Mesendoderm (in vitro differentiated cells): ENCODE results near the gene GNA14.
A peak's percentile ranks its signal among the peaks of the same experiment; 100 is the strongest.

Source experiments
- DNase-seq: peaks from one replicate; pipeline ENCODE4 v3.0.0; 2013
- H2AK5ac ChIP-seq: 2 replicates; pipeline ENCODE4 v1.6.1; 2013; ENCODE audit warnings: low read length, inconsistent platforms
- H2BK120ac ChIP-seq: 2 replicates; pipeline ENCODE4 v1.6.1; 2013; ENCODE audit warnings: low read depth, mild to moderate bottlenecking, low read length, moderate library complexity, mixed read lengths
- H2BK15ac ChIP-seq: replicated peaks from 2 replicates; pipeline ENCODE4 v1.6.1; 2013; ENCODE audit warnings: low read depth, mild to moderate bottlenecking, moderate library complexity
- H2BK5ac ChIP-seq: 2 replicates; pipeline ENCODE4 v1.6.1; 2013; ENCODE audit warnings: low read length, inconsistent platforms
- H3K18ac ChIP-seq: 2 replicates; pipeline ENCODE4 v1.6.1; 2013; ENCODE audit warnings: mild to moderate bottlenecking, low read length, mixed read lengths
- H3K23ac ChIP-seq: one replicate; pipeline ENCODE4 v1.6.1; 2013; ENCODE audit warnings: low read length
- H3K27ac ChIP-seq: 2 replicates; pipeline ENCODE4 v1.5.1; 2013; ENCODE audit warnings: low read depth, mild to moderate bottlenecking, inconsistent platforms, low read length, moderate library complexity
- H3K27me3 ChIP-seq: 2 replicates; pipeline ENCODE4 v1.6.1; 2013; ENCODE audit warnings: low read length, control low read depth, mild to moderate bottlenecking, inconsistent platforms; ENCODE audit not compliant: insufficient read depth, poor library complexity
- H3K36me3 ChIP-seq: 2 replicates; pipeline ENCODE4 v1.6.1; 2013; ENCODE audit warnings: low read length, inconsistent platforms; ENCODE audit not compliant: control insufficient read depth, insufficient read depth
- H3K4ac ChIP-seq: one replicate; pipeline ENCODE4 v1.6.1; 2013; ENCODE audit warnings: low read depth, mild to moderate bottlenecking, low read length, moderate library complexity
- H3K4me1 ChIP-seq: 2 replicates; pipeline ENCODE4 v1.6.1; 2013; ENCODE audit warnings: low read depth, low read length, inconsistent platforms; ENCODE audit not compliant: control insufficient read depth
- H3K4me2 ChIP-seq: 2 replicates; pipeline ENCODE4 v1.6.1; 2013; ENCODE audit warnings: low read length
- H3K4me3 ChIP-seq: 2 replicates; pipeline ENCODE4 v1.5.1; 2013; ENCODE audit warnings: mild to moderate bottlenecking, low read length
- H3K56ac ChIP-seq: one replicate; pipeline ENCODE4 v1.6.1; 2013; ENCODE audit warnings: low read length
- H3K79me1 ChIP-seq: 2 replicates; pipeline ENCODE4 v1.6.1; 2013; ENCODE audit warnings: low read length, inconsistent platforms
- H3K79me2 ChIP-seq: 2 replicates; pipeline ENCODE4 v1.6.1; 2013; ENCODE audit warnings: mild to moderate bottlenecking, low read length; ENCODE audit not compliant: control insufficient read depth, insufficient read depth
- H3K9ac ChIP-seq: 2 replicates; pipeline ENCODE4 v1.6.1; 2013; ENCODE audit warnings: low read length, inconsistent platforms
- H4K5ac ChIP-seq: one replicate; pipeline ENCODE4 v1.6.1; 2013; ENCODE audit warnings: low read length
- H4K8ac ChIP-seq: one replicate; pipeline ENCODE4 v1.6.1; 2013; ENCODE audit warnings: low read depth, mild to moderate bottlenecking, control low read depth, low read length, moderate library complexity
- WGBS: extraction: QIAGEN DNeasy Blood & Tissue Kit; methylation state at CpG from one replicate; pipeline ENCODE4 v1.1.7; 2013; ENCODE audit warnings: low lambda C conversion rate, missing lambda C conversion rate; ENCODE audit not compliant: insufficient coverage; ENCODE audit errors: extremely low coverage; 5-methylcytosine and 5-hydroxymethylcytosine counted together

Gene GNA14

GRCh38 chr9:77460938-77461337, 187.2 kb downstream of the GNA14 start:
- H3K56ac ChIP-seq: no peak overlapping the region
- peaks cover 3% of the 10 kb centered on the region for H3K4me1 ChIP-seq
- no CpG with 5 or more reads among the region's 8 CpGs for whole genome bisulfite sequencing
- H3K23ac ChIP-seq: no peak overlapping the region
- no peak overlapping the region for H4K5ac ChIP-seq
- H3K36me3 ChIP-seq: no peaks in the 10 kb centered on the region
- no peak overlapping the region for H3K4ac ChIP-seq
- no peaks in the 10 kb centered on the region for H3K79me2 ChIP-seq
- H2AK5ac ChIP-seq: no peak overlapping the region
- no peak overlapping the region for H2BK120ac ChIP-seq
- H4K8ac ChIP-seq: no peak overlapping the region
- no peaks in the 10 kb centered on the region for H3K27me3 ChIP-seq
- H3K9ac ChIP-seq: no peak overlapping the region
- no peak overlapping the region for H2BK5ac ChIP-seq
- H3K18ac ChIP-seq: no peak overlapping the region
- H3K27ac ChIP-seq: no peak overlapping the region
- no peak for DNase-seq
- H3K4me3 ChIP-seq: no peak overlapping the region
- H2BK15ac ChIP-seq: no peak overlapping the region
- H3K4me2 ChIP-seq: no peak overlapping the region
- no peaks in the 10 kb centered on the region for H3K79me1 ChIP-seq

- Histone ChIP-seq H3K79me1 (no peaks in the 10 kb centered on the region), H3K4me1 (peaks cover 3% of the 10 kb centered on the region)
- no CpG with 5 or more reads among the region's 15 CpGs for WGBS
These were observed 190.1 kb downstream of the GNA14 start for GRCh38 chr9:77457916-77458592.

GRCh38 chr9:77456829-77457437, 191.2 kb downstream of the GNA14 start:
- no peaks in the 10 kb centered on the region for H3K79me1 ChIP-seq
- DNase-seq: peak; percentile 95
- H3K4me2 ChIP-seq: no peak overlapping the region
- H2BK5ac ChIP-seq: no peak overlapping the region
- H3K18ac ChIP-seq: no peak overlapping the region
- no peak overlapping the region for H3K56ac ChIP-seq
- H4K5ac ChIP-seq: no peak overlapping the region
- H4K8ac ChIP-seq: no peak overlapping the region
- no peak overlapping the region for H3K4ac ChIP-seq
- peak overlapping the region; percentile 27 for H3K9ac ChIP-seq
- H2BK15ac ChIP-seq: no peak overlapping the region
- H3K27me3 ChIP-seq: no peaks in the 10 kb centered on the region
- peaks cover 3% of the 10 kb centered on the region for H3K4me1 ChIP-seq
- H2AK5ac ChIP-seq: no peak overlapping the region
- H3K79me2 ChIP-seq: no peaks in the 10 kb centered on the region
- WGBS: no CpG with 5 or more reads among the region's 10 CpGs
- H3K27ac ChIP-seq: no peak overlapping the region
- H3K23ac ChIP-seq: no peak overlapping the region
- H3K36me3 ChIP-seq: no peaks in the 10 kb centered on the region
- no peak overlapping the region for H2BK120ac ChIP-seq
- H3K4me3 ChIP-seq: no peak overlapping the region

More at GRCh38 chr9:77457916-77458592, 190.1 kb downstream of the GNA14 start:
- Histone ChIP-seq H3K27ac (no peak overlapping the region), H3K27me3 (no peaks in the 10 kb centered on the region), H4K5ac (no peak overlapping the region), H3K79me2 (no peaks in the 10 kb centered on the region), H2AK5ac (no peak overlapping the region), H4K8ac (no peak overlapping the region), H3K4ac (no peak overlapping the region), H3K4me2 (no peak overlapping the region), H3K4me3 (no peak overlapping the region), H2BK15ac (no peak overlapping the region), H3K23ac (no peak overlapping the region), H3K18ac (no peak overlapping the region), H3K36me3 (no peaks in the 10 kb centered on the region), H3K9ac (no peak overlapping the region), H2BK120ac (no peak overlapping the region), H3K56ac (peak overlapping the region; percentile 46), H2BK5ac (no peak overlapping the region)
- peak; percentile 86 for DNase-seq

GRCh38 chr9:77455312-77455927, 192.7 kb downstream of the GNA14 start:
- Histone ChIP-seq H3K36me3 (no peaks in the 10 kb centered on the region), H3K27ac (no peak overlapping the region), H3K18ac (no peak overlapping the region), H3K79me1 (no peaks in the 10 kb centered on the region), H2BK5ac (no peak overlapping the region), H3K27me3 (no peaks in the 10 kb centered on the region), H3K4me1 (no peaks in the 10 kb centered on the region), H3K56ac (no peak overlapping the region), H3K9ac (no peak overlapping the region), H4K5ac (no peak overlapping the region), H2BK15ac (no peak overlapping the region), H3K4me2 (no peak overlapping the region), H2BK120ac (no peak overlapping the region), H3K4me3 (no peak overlapping the region), H4K8ac (no peak overlapping the region), H2AK5ac (no peak overlapping the region), H3K23ac (no peak overlapping the region), H3K4ac (no peak overlapping the region), H3K79me2 (no peaks in the 10 kb centered on the region)
- no CpG with 5 or more reads among the region's 8 CpGs for WGBS
- DNase-seq: peak; percentile 81

GRCh38 chr9:77454663-77455062, 193.5 kb downstream of the GNA14 start:
- Histone ChIP-seq H3K27ac (no peak overlapping the region), H2BK5ac (no peak overlapping the region), H3K36me3 (no peaks in the 10 kb centered on the region), H3K18ac (no peak overlapping the region), H2BK120ac (no peak overlapping the region), H4K5ac (no peak overlapping the region), H3K56ac (no peak overlapping the region), H2BK15ac (no peak overlapping the region), H3K4me3 (no peak overlapping the region), H3K27me3 (no peaks in the 10 kb centered on the region), H2AK5ac (no peak overlapping the region), H3K4ac (no peak overlapping the region), H3K4me2 (no peak overlapping the region), H3K23ac (no peak overlapping the region), H3K79me2 (no peaks in the 10 kb centered on the region), H3K4me1 (no peaks in the 10 kb centered on the region), H4K8ac (no peak overlapping the region), H3K9ac (no peak overlapping the region), H3K79me1 (no peaks in the 10 kb centered on the region)
- WGBS: no CpG with 5 or more reads among the region's 3 CpGs
- no peak for DNase-seq
